ENCODE measurements around the gene RPL13.

Gene RPL13

GRCh38 chr16:89550421-89551007, 10.0 kb upstream of the RPL13 start:
- no peak overlapping the region for H3K4me3 ChIP-seq (ENCODE audit: insufficient read depth, low read length, poor library complexity, severe bottlenecking)
- no peak for TF ChIP-seq CTCF (IDR thresholded peaks at IDR 0.05; ENCODE audit: insufficient read depth, low read length, poor library complexity, severe bottlenecking)
- no peak for TF ChIP-seq EZH2phosphoT487 (conservative IDR thresholded peaks at IDR 0.05; ENCODE audit: low read length)
- H3K4me2 ChIP-seq (ENCODE audit: low read depth, low read length, poor library complexity, severe bottlenecking) = no peak overlapping the region
- H4K20me1 ChIP-seq (ENCODE audit: low read depth, low read length) = no peaks in the 10 kb centered on the region
- H3K36me3 ChIP-seq (ENCODE audit: low read length) = no peaks in the 10 kb centered on the region
- H3K9ac ChIP-seq (ENCODE audit: low read length) = no peak overlapping the region
- no peak overlapping the region for H3K27ac ChIP-seq (ENCODE audit: low read depth, low read length)
- no peaks in the 10 kb centered on the region for H3K9me3 ChIP-seq (ENCODE audit: insufficient read depth, low read length)
- no peaks in the 10 kb centered on the region for H3F3A ChIP-seq (ENCODE audit: insufficient read depth)
- H3K79me2 ChIP-seq (ENCODE audit: insufficient read depth, low read length) = no peaks in the 10 kb centered on the region
- no peak overlapping the region for H2AFZ ChIP-seq (ENCODE audit: low read depth, low read length, severe bottlenecking)
- no peaks in the 10 kb centered on the region for H3K27me3 ChIP-seq (ENCODE audit: low read length)
- H3K9me2 ChIP-seq (replicated peaks; ENCODE audit: insufficient read depth, low read length) = no peaks in the 10 kb centered on the region

GRCh38 chr16:89552329-89552728, 8.2 kb upstream of the RPL13 start:
- H3K27ac ChIP-seq (ENCODE audit: low read depth, low read length) = no peak overlapping the region
- TF ChIP-seq EZH2phosphoT487 (conservative IDR thresholded peaks at IDR 0.05; ENCODE audit: low read length) (no peak), CTCF (IDR thresholded peaks at IDR 0.05; ENCODE audit: insufficient read depth, low read length, poor library complexity, severe bottlenecking) (no peak)
- H4K20me1 ChIP-seq (ENCODE audit: low read depth, low read length) = no peaks in the 10 kb centered on the region
- no peaks in the 10 kb centered on the region for H3K79me2 ChIP-seq (ENCODE audit: insufficient read depth, low read length)
- H3K9me2 ChIP-seq (replicated peaks; ENCODE audit: insufficient read depth, low read length) = no peaks in the 10 kb centered on the region
- no peak overlapping the region for H3K9ac ChIP-seq (ENCODE audit: low read length)
- H3K4me2 ChIP-seq (ENCODE audit: low read depth, low read length, poor library complexity, severe bottlenecking) = no peak overlapping the region
- no peaks in the 10 kb centered on the region for H3K27me3 ChIP-seq (ENCODE audit: low read length)
- H2AFZ ChIP-seq (ENCODE audit: low read depth, low read length, severe bottlenecking) = no peak overlapping the region
- no peaks in the 10 kb centered on the region for H3K36me3 ChIP-seq (ENCODE audit: low read length)
- no peaks in the 10 kb centered on the region for H3K9me3 ChIP-seq (ENCODE audit: insufficient read depth, low read length)
- no peak overlapping the region for H3K4me3 ChIP-seq (ENCODE audit: insufficient read depth, low read length, poor library complexity, severe bottlenecking)
- H3F3A ChIP-seq (ENCODE audit: insufficient read depth) = no peaks in the 10 kb centered on the region

GRCh38 chr16:89552913-89553312, 7.6 kb upstream of the RPL13 start:
- no peaks in the 10 kb centered on the region for H3F3A ChIP-seq (ENCODE audit: insufficient read depth)
- TF ChIP-seq EZH2phosphoT487 (conservative IDR thresholded peaks at IDR 0.05; ENCODE audit: low read length) (no peak), CTCF (IDR thresholded peaks at IDR 0.05; ENCODE audit: insufficient read depth, low read length, poor library complexity, severe bottlenecking) (no peak)
- no peak overlapping the region for H3K27ac ChIP-seq (ENCODE audit: low read depth, low read length)
- H3K4me3 ChIP-seq (ENCODE audit: insufficient read depth, low read length, poor library complexity, severe bottlenecking) = no peak overlapping the region
- H3K9me2 ChIP-seq (replicated peaks; ENCODE audit: insufficient read depth, low read length) = no peaks in the 10 kb centered on the region
- H3K4me2 ChIP-seq (ENCODE audit: low read depth, low read length, poor library complexity, severe bottlenecking) = no peak overlapping the region
- no peak overlapping the region for H3K9ac ChIP-seq (ENCODE audit: low read length)
- no peaks in the 10 kb centered on the region for H3K9me3 ChIP-seq (ENCODE audit: insufficient read depth, low read length)
- no peak overlapping the region for H2AFZ ChIP-seq (ENCODE audit: low read depth, low read length, severe bottlenecking)
- H3K79me2 ChIP-seq (ENCODE audit: insufficient read depth, low read length) = no peaks in the 10 kb centered on the region
- H3K36me3 ChIP-seq (ENCODE audit: low read length) = no peaks in the 10 kb centered on the region
- no peaks in the 10 kb centered on the region for H3K27me3 ChIP-seq (ENCODE audit: low read length)
- no peaks in the 10 kb centered on the region for H4K20me1 ChIP-seq (ENCODE audit: low read depth, low read length)

Data from SU-DHL-6 (cell line).